GM18498 (cell line): ENCODE measurements around the gene SQOR.
A peak's percentile ranks its signal among the peaks of the same experiment; 100 is the strongest.

ENCODE experiments used
- ATAC-seq: cut with Tn5 transposase; IDR thresholded peaks from one replicate; pipeline ENCODE4 v1.9.1; 2021; ENCODE audit warnings: mild to moderate bottlenecking, moderate library complexity; ENCODE audit not compliant: unreplicated experiment

The SQOR gene

GRCh38 chr15:45704329-45705249 is 69.8 kb downstream of the SQOR start:
- no peak for ATAC-seq

- ATAC-seq: peak; percentile 84
Observed at GRCh38 chr15:45705510-45706473, 71.0 kb downstream of the SQOR start.

DNA sequence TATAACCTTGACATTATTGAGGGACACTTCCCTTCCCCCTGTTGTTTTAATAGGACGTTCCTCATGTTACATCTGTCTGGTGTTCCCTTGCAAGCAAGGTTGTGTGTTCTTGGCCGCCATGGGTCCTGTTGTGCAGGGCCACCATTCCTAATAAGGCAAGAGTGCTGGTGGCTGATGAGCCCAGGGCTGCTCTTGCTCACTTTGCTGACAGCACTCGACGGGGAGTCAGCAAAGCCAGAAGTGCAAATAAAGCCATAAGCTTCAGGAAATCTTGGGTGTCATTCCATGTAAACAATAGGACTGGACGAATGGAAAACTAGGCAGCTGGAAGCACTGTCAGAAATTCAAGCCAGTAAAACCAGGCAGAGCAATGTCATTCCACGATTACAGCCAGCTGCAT is 75.8 kb downstream of the SQOR start:
- no peak for ATAC-seq

DNA sequence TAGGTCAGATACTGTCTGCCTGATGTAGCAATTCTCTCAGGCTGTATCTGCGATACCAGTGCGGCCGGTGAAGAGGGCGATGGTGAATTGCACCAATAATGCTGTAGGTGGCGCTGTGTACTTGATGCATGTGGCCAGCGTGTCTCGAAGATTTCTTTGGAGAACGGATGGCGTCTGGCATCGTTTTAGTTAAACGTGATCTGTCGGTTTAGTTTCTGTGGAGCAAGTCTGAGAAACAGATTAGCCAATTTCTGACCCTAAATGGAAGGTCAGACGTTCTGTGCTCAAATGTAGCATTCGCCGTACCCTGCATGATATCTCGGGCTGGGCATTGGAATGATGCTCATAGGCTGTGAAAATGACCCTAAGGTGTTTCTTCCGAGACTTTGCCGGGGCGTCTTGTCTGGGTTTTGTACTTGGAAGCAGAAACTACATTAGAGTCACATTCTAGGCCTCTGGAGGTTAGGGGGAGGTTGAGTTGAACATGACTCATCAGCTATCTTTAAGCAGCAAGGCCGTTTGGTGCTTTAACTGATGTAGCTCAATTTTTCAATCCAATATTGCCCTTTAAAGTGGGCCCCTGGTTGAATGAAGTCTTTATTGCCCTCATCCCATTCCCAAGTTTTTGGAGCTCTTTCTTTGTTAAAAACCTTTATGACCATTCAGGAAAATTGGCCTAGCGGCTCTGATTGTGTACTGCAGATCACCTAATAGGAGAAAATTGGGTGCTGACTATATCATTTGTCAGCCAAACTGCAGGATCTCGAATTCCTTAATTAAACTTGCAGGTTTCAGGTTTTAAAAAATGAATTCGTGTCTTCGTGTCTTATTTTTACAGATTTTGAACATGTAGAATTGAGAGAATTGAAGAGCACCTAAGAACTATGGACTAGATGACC is 80.0 kb downstream of the SQOR start:
- no peak for ATAC-seq

- no peak for ATAC-seq
Observed at GRCh38 chr15:45715528-45715927, 80.7 kb downstream of the SQOR start.

GRCh38 chr15:45719490-45719889 is 84.7 kb downstream of the SQOR start:
- ATAC-seq: no peak

GRCh38 chr15:45720183-45720582 is 85.4 kb downstream of the SQOR start:
- ATAC-seq: no peak

- ATAC-seq: no peak
Observed at GRCh38 chr15:45728641-45729040, 93.8 kb downstream of the SQOR start.

- no peak for ATAC-seq
Observed at GRCh38 chr15:45729141-45729540, 94.3 kb downstream of the SQOR start.

- ATAC-seq: no peak
Observed at GRCh38 chr15:45731343-45731742, 96.5 kb downstream of the SQOR start.

GRCh38 chr15:45732662-45733061 is 97.8 kb downstream of the SQOR start:
- ATAC-seq: no peak

DNA sequence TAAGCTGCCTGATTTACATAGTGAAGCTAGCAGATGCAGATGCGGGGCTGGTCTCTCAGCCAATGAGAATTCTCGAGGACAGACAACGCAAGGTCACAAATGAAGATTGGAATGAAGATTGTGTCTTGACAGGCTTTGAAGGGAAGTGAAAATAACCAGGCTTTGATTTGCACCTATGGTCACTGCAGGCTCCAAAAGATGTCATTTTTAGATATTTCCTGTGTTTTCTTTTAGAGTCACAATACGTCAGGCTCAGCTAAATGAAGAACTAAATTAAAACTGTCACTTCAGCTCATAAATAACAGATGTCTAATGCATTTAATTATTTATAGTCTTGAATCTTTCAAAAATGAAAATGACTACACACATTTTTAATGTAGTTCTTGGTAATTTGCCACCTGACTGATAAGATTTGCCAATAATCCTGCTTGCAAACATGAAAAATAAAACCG is 99.5 kb downstream of the SQOR start:
- ATAC-seq: no peak
